Mucosa of descending colon (tissue), 3 donors: Measurements from ENCODE around the gene NEB. TPM values are rescaled to one million over a fixed set of nuclear protein-coding genes. Genes with fewer than 3 reads are reported as not detected.

Source experiments
- ATAC-seq: fragments of 200-7000 bp; cut with Tn5 transposase; one replicate; pipeline ENCODE4 v1.9.1; 2020; ENCODE audit warnings: mild to moderate bottlenecking, moderate library complexity
- DNase-seq, 3 donors: peaks; one replicate each; pipeline ENCODE4 v3.0.0-alpha.2; 2020
- H3K36me3 ChIP-seq: fragments of 200-600 bp; one replicate; pipeline ENCODE4 v1.8.0; 2021; ENCODE audit warnings: low read depth, mild to moderate bottlenecking
- H3K4me1 ChIP-seq: fragments of 200-600 bp; one replicate; pipeline ENCODE4 v1.8.0; 2021; ENCODE audit warnings: low read depth, mild to moderate bottlenecking
- H3K4me3 ChIP-seq: fragments of 200-600 bp; one replicate; pipeline ENCODE4 v1.8.0; 2021; ENCODE audit warnings: mild to moderate bottlenecking
- H3K9me3 ChIP-seq: fragments of 200-600 bp; one replicate; pipeline ENCODE4 v1.8.0; 2021; ENCODE audit warnings: mild to moderate bottlenecking
- CTCF ChIP-seq: fragments of 200-600 bp; IDR thresholded peaks from one replicate; pipeline ENCODE4 v1.8.0; 2022; ENCODE audit warnings: antibody characterized with exemption, mild to moderate bottlenecking
- intact Hi-C, 2 donors: fragments of 100-400 bp; cut with DNase I in 1 of 2; cut with micrococcal nuclease in 1 of 2; formaldehyde crosslinking; loops; one replicate each; pipeline versions ENCODE4 v1.11.0 to v1.11.1; 2022; cut with DNase I, micrococcal nuclease
- total RNA-seq, 3 donors: library from RNA; stranded (reverse); fragmentation: NEBNext Ultra II Directional in 2 of 3; extraction: Animal tissue kit (Norgen Biotek cat#: 25700) in 2 of 3; gene quantifications; one replicate each; pipeline versions ENCODE4 v1.2.1 to v1.2.4, GENCODE V29; 2021 to 2023
- donor health status: DM: no; HTN: no; CAD: no; lungs with moderate emphysema.
- donor health status: DM: no; HTN: no; CAD: no.
- donor health status: DM: no; HTN: yes; CAD: no.

Gene NEB
- total RNA-seq, 3 donors from 2014 or later: 0.54 to 1.1 (median 0.82) TPM

DNA sequence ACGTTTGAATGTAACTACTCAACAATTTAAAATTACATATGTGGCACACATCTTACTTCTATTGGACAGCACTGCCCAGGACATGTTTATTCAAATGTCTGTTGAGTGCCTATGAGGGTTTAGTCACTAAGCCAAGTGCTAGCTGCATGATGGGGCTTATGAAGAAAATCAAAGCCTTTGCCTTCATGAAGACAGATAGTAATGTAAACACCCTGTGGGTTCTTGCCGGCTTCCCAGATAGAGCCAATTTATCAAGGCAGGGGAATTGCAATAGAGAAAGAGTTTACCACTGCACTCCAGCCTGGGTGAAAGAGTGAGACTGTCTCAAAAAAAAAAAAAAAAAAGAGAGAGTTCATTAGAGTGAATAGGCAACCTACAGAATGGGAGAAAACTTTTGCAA is 43.7 kb upstream of the NEB start:
- intact Hi-C loops: no loop called here
- no peak for TF ChIP-seq CTCF
- Histone ChIP-seq H3K9me3 (peaks cover 2% of the 10 kb centered on the region), H3K4me1 (no peaks in the 10 kb centered on the region), H3K36me3 (no peaks in the 10 kb centered on the region), H3K4me3 (no peak overlapping the region)
- no peak for DNase-seq
- no peak for ATAC-seq

GRCh38 chr2:151777487-151777886 is 43.2 kb upstream of the NEB start:
- H3K9me3 ChIP-seq: peaks cover 2% of the 10 kb centered on the region
- no peaks in the 10 kb centered on the region for H3K4me1 ChIP-seq
- no peak overlapping the region for H3K4me3 ChIP-seq
- DNase-seq (no peak), ATAC-seq (peak; percentile 10)
- no peaks in the 10 kb centered on the region for H3K36me3 ChIP-seq
- TF ChIP-seq CTCF: no peak
- intact Hi-C loops: no loop called here

DNA sequence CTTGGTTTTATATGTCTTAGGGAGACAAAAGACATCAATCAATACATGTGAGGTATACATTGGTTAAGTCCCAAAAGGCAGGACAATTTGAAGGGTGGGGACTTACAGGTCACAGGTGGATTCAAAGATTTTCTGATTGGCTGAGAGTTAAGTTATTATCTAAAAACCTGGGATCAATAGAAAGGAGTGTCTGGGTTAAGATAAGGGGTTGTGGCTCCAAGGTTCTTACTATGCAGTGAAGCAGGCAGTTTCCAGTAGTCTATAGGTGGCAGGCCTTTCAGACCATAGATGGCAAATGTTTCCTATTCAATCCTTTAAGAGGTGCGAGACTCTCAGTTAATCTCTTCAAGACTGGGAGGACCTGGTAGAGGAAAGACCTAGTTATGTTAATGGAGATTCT is 42.1 kb upstream of the NEB start:
- DNase-seq: no peak
- Histone ChIP-seq H3K4me3 (no peak overlapping the region), H3K9me3 (peaks cover 2% of the 10 kb centered on the region), H3K4me1 (no peaks in the 10 kb centered on the region), H3K36me3 (no peaks in the 10 kb centered on the region)
- no peak for ATAC-seq
- intact Hi-C loops: no loop called here
- no peak for TF ChIP-seq CTCF

GRCh38 chr2:151775057-151775740 is 40.9 kb upstream of the NEB start:
- Histone ChIP-seq H3K4me3 (no peak overlapping the region), H3K9me3 (peaks cover 2% of the 10 kb centered on the region), H3K36me3 (no peaks in the 10 kb centered on the region), H3K4me1 (no peaks in the 10 kb centered on the region)
- intact Hi-C loops: no loop called here
- ATAC-seq (no peak), DNase-seq (no peak)
- TF ChIP-seq CTCF: no peak

GRCh38 chr2:151774506-151774905 is 40.2 kb upstream of the NEB start:
- peak; percentile 18 for ATAC-seq
- no peak overlapping the region for H3K4me3 ChIP-seq
- intact Hi-C loops: no loop called here

More at GRCh38 chr2:151774506-151774905, 40.2 kb upstream of the NEB start:
- DNase-seq: no peak
- TF ChIP-seq CTCF: no peak
- H3K9me3 ChIP-seq: peaks cover 2% of the 10 kb centered on the region
- H3K4me1 ChIP-seq: no peaks in the 10 kb centered on the region
- H3K36me3 ChIP-seq: no peaks in the 10 kb centered on the region
